Measurements from ENCODE around the gene RPL28. TPM values are rescaled to one million over a fixed set of nuclear protein-coding genes. Genes with fewer than 3 reads are reported as not detected.

The RPL28 gene
- total RNA-seq, 2 experiments from 2014 or later = 2,751 to 4,078 TPM

DNA sequence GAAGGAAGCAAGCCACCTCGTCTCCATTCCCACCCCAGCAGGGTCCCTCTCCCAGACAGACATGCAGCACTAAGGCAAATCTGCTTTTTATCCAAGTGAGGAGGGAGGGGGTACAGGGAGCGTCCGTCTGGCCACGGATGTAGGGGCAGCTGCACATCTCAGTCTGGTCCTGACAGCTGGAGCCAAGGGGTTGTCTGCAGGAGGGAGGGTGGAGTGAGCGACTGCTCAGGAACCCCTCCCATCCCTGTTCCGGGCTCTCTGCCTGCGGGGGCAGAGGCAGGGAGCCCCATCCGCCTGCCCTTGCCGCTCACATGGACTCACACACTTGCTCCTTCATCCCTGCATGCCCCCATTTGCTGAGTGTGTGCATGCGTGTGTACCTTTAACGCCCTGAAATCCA lies 6.6 kb upstream of the RPL28 start:
- DNase-seq (no peak), ATAC-seq (no peak)
- intact Hi-C loops (cut with DNase I, micrococcal nuclease) = no loop called here
- CTCF ChIA-PET = no interaction called here
- POLR2A ChIA-PET = no interaction called here
- Mint-ChIP-seq H3K4me1 (peaks cover 15% of the 10 kb centered on the region), H3K27ac (no peak overlapping the region), H3K9me3 (ENCODE audit: low read depth) (no peaks in the 10 kb centered on the region), H3K36me3 (ENCODE audit: low read depth) (peaks cover 14% of the 10 kb centered on the region), H3K27me3 (peaks cover 2% of the 10 kb centered on the region), H3K4me3 (no peak overlapping the region)

DNA sequence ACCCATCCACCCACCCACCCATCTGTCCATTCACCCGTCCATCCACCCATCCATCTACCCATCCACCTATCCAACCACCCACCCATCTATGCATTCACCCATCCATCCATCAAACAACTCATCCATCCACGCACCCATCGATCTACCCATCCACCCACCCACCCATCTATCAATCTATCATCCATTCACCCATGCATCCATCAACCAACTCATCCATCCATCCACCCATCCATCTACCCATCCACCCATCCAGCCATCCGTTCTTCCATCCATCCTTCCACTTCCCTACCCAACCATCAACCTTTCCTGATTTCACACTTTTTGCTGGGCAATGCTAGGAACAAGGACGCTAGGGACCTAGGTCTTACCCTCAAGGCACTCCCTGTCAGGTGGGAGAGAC lies 3.7 kb upstream of the RPL28 start:
- H3K4me3 Mint-ChIP-seq = peak overlapping the region; percentile 85
- H3K27ac Mint-ChIP-seq = no peak overlapping the region
- POLR2A ChIA-PET = no interaction called here
- intact Hi-C loops (cut with DNase I, micrococcal nuclease) = loop anchor here in 1 of 2 experiments (10.0 kb wide), 1 partner anchor 743 kb away; the partner anchor contains the start of gene ZNF787
- ATAC-seq (no peak), DNase-seq (no peak)
- no peaks in the 10 kb centered on the region for H3K9me3 Mint-ChIP-seq (ENCODE audit: low read depth)
- H3K27me3 Mint-ChIP-seq = no peaks in the 10 kb centered on the region
- peaks cover 22% of the 10 kb centered on the region for H3K4me1 Mint-ChIP-seq
- peaks cover 28% of the 10 kb centered on the region for H3K36me3 Mint-ChIP-seq (ENCODE audit: low read depth)
- CTCF ChIA-PET = no interaction called here

- no peaks in the 10 kb centered on the region for H3K27me3 Mint-ChIP-seq
These were observed 3.1 kb upstream of the RPL28 start for GRCh38 chr19:55382522-55383054.

DNA sequence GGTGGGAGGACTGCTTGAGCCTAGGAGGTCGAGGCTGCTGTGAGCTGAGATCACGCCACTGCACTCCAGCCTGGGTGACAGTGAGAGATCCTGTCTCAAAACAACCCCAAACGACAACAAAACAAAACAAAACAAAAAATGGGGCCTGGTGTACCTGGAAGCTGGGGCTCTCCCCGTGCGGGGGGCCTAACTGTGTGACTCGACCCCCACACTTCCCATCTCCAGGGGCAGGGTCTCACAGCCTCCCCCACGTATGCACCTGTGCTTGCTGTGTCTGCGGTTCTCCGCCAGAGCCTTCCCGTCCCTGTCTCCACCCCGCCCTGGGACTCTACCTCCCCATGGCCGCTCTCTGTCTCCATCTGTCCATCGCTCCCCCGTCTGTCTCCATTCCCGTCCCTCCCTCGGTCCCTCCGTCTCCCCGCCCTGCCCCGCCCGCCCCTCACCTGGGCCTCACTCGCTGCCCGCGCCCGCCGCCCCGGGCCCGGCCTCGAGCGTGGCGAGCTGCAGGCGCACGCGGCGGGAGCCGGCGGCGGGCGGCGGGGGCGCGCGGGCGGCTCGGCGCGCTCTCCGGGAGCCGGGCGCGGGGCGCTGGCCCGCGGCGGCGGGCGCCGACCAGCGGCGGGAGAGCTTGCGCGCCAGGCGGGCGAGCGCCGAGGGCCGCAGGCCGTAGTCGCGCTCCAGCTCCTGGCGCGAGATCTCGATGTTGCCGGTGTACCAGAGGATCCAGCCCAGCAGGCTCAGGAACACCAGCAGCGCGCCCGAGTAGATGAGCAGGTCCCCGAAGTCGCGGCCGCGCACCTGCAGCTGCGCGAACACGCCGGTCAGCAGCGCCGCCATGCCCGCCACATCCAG lies 2.2 kb upstream of the RPL28 start:
- ChIA-PET POLR2A (interaction anchor here (0.8 to 3.1 kb wide), 8 partner anchors 10 to 271 kb away, joined by 3 to 19 read pairs (median 4); partner anchors contain the start of genes ISOC2, KMT5C, PPP6R1 and U2AF2), CTCF (interaction anchor here (0.6 to 1.7 kb wide), 6 partner anchors 22 to 271 kb away, joined by 3 to 10 read pairs (median 4); partner anchors contain the start of gene KMT5C)
- H3K9me3 Mint-ChIP-seq (ENCODE audit: low read depth) = no peaks in the 10 kb centered on the region
- peaks cover 35% of the 10 kb centered on the region for H3K4me1 Mint-ChIP-seq
- no peaks in the 10 kb centered on the region for H3K27me3 Mint-ChIP-seq
- DNase-seq (peak; percentile 79), ATAC-seq (peak; percentile 4)
- H3K4me3 Mint-ChIP-seq = peak overlapping the region; percentile 85
- peak overlapping the region; percentile 94 for H3K27ac Mint-ChIP-seq
- intact Hi-C loops (cut with DNase I, micrococcal nuclease) = loop anchor here (1.0 to 10.0 kb wide), 6 partner anchors 120 to 1193 kb away; partner anchors contain the start of genes PPP1R12C (in 1 of the 2), TSEN34 (in 1 of the 2) and ZNF787 (in 1 of the 2)
- H3K36me3 Mint-ChIP-seq (ENCODE audit: low read depth) = peaks cover 43% of the 10 kb centered on the region

More at GRCh38 chr19:55382522-55383054, 3.1 kb upstream of the RPL28 start:
- intact Hi-C loops (cut with DNase I, micrococcal nuclease) = loop anchor here in 1 of 2 experiments (1.0 to 10.0 kb wide), 2 partner anchors 121 to 742 kb away; partner anchors contain the start of gene ZNF787
- H3K9me3 Mint-ChIP-seq (ENCODE audit: low read depth) = no peaks in the 10 kb centered on the region
- H3K4me1 Mint-ChIP-seq = peaks cover 27% of the 10 kb centered on the region
- POLR2A ChIA-PET = interaction anchor here (1.0 to 3.1 kb wide), 2 partner anchors 14 to 25 kb away, joined by 3 to 19 read pairs; partner anchors contain the start of gene UBE2S
- H3K36me3 Mint-ChIP-seq (ENCODE audit: low read depth) = peaks cover 34% of the 10 kb centered on the region
- DNase-seq (no peak), ATAC-seq (no peak)
- H3K27ac Mint-ChIP-seq = peak overlapping the region; percentile 94
- CTCF ChIA-PET = interaction anchor here (0.6 to 0.9 kb wide), 2 partner anchors 81 to 106 kb away, joined by 3 to 4 read pairs; no protein-coding TSS in a partner anchor
- H3K4me3 Mint-ChIP-seq = peak overlapping the region; percentile 85

GRCh38 chr19:55384131-55384919 lies 1.4 kb upstream of the RPL28 start, which contains the start of gene TMEM238:
Gene TMEM238, minus strand, starts transcription at chr19:55384292. Its CDS starts 33 bp downstream, at chr19:55384259.
- peak; percentile 67 for DNase-seq
- POLR2A ChIA-PET = interaction anchor here (0.8 to 3.1 kb wide), 8 partner anchors 9 to 270 kb away, joined by 3 to 19 read pairs (median 4); partner anchors contain the start of genes ISOC2, KMT5C, PPP6R1 and U2AF2
- ATAC-seq = no peak
- H3K27me3 Mint-ChIP-seq = no peaks in the 10 kb centered on the region
- intact Hi-C loops (cut with DNase I, micrococcal nuclease) = loop anchor here (1.0 to 10.0 kb wide), 5 partner anchors 130 to 1194 kb away; partner anchors contain the start of genes PPP1R12C (in 1 of the 2), TSEN34 (in 1 of the 2) and ZNF787 (in 1 of the 2)
- CTCF ChIA-PET = interaction anchor here (0.6 to 1.7 kb wide), 9 partner anchors 13 to 270 kb away, joined by 3 to 10 read pairs (median 3); partner anchors contain the start of gene KMT5C
- peaks cover 51% of the 10 kb centered on the region for H3K36me3 Mint-ChIP-seq (ENCODE audit: low read depth)
- H3K4me3 Mint-ChIP-seq = peak within 1 kb of the TSS; percentile 89
- H3K27ac Mint-ChIP-seq = peak within 1 kb of the TSS; percentile 98
- peaks cover 42% of the 10 kb centered on the region for H3K4me1 Mint-ChIP-seq
- H3K9me3 Mint-ChIP-seq (ENCODE audit: low read depth) = no peaks in the 10 kb centered on the region

- peak; percentile 98 for DNase-seq
- peak overlapping the region; percentile 89 for H3K4me3 Mint-ChIP-seq
- peaks cover 50% of the 10 kb centered on the region for H3K4me1 Mint-ChIP-seq
- ATAC-seq = peak; percentile 86
- peaks cover 56% of the 10 kb centered on the region for H3K36me3 Mint-ChIP-seq (ENCODE audit: low read depth)
- POLR2A ChIA-PET = interaction anchor here (1.0 to 3.1 kb wide), 4 partner anchors 22 to 130 kb away, joined by 3 to 19 read pairs (median 8); partner anchors contain the start of genes KMT5C, PPP6R1 and UBE2S
- no peaks in the 10 kb centered on the region for H3K9me3 Mint-ChIP-seq (ENCODE audit: low read depth)
- intact Hi-C loops (cut with DNase I, micrococcal nuclease) = loop anchor here (1.0 to 10.0 kb wide), 19 partner anchors 23 to 1194 kb away; partner anchors contain the start of genes KMT5C (in 2 of the 2), EPN1 (in 1 of the 2), FIZ1 (in 1 of the 2) and HSPBP1 (in 1 of the 2)
- CTCF ChIA-PET = interaction anchor here (0.6 to 1.7 kb wide), 8 partner anchors 13 to 269 kb away, joined by 3 to 10 read pairs (median 4); partner anchors contain the start of gene KMT5C
- no peaks in the 10 kb centered on the region for H3K27me3 Mint-ChIP-seq
- H3K27ac Mint-ChIP-seq = peak overlapping the region; percentile 98
These were observed 610 bp upstream of the RPL28 start for GRCh38 chr19:55384920-55385723.

GRCh38 chr19:55386493-55386971 lies 800 bp downstream of the RPL28 start:
- H3K27ac Mint-ChIP-seq = peak overlapping the region; percentile 98
- DNase-seq (peak; percentile 59), ATAC-seq (no peak)
- intact Hi-C loops (cut with DNase I, micrococcal nuclease) = loop anchor here (5.0 to 10.0 kb wide), 2 partner anchors 84 to 738 kb away; partner anchors contain the start of gene ZNF787 (in 1 of the 2)
- H3K9me3 Mint-ChIP-seq (ENCODE audit: low read depth) = no peaks in the 10 kb centered on the region
- H3K4me3 Mint-ChIP-seq = peak overlapping the region; percentile 89
- POLR2A ChIA-PET = interaction anchor here (0.6 to 0.7 kb wide), 3 partner anchors 48 to 213 kb away, joined by 3 read pairs; partner anchors contain the start of gene ZNF524
- peaks cover 59% of the 10 kb centered on the region for H3K36me3 Mint-ChIP-seq (ENCODE audit: low read depth)
- CTCF ChIA-PET = interaction anchor here (1.1 kb wide), 1 partner anchor 132 kb away, joined by 3 read pairs; no protein-coding TSS in a partner anchor
- H3K4me1 Mint-ChIP-seq = peaks cover 49% of the 10 kb centered on the region
- no peaks in the 10 kb centered on the region for H3K27me3 Mint-ChIP-seq

- Mint-ChIP-seq H3K4me3 (peak overlapping the region; percentile 89), H3K36me3 (ENCODE audit: low read depth) (peaks cover 50% of the 10 kb centered on the region), H3K27me3 (no peaks in the 10 kb centered on the region), H3K4me1 (peaks cover 39% of the 10 kb centered on the region), H3K27ac (peak overlapping the region; percentile 98), H3K9me3 (ENCODE audit: low read depth) (no peaks in the 10 kb centered on the region)
- POLR2A ChIA-PET = interaction anchor here (0.6 to 4.0 kb wide), 3 partner anchors 18 to 322 kb away, joined by 3 to 41 read pairs (median 4); partner anchors contain the start of gene UBE2S
- no peak for DNase-seq
- intact Hi-C loops (cut with DNase I, micrococcal nuclease) = loop anchor here (5.0 to 10.0 kb wide), 2 partner anchors 86 to 737 kb away; partner anchors contain the start of gene ZNF787 (in 1 of the 2)
- CTCF ChIA-PET = no interaction called here
- no peak for ATAC-seq
These were observed 2.2 kb downstream of the RPL28 start for GRCh38 chr19:55387736-55388497.

All from activated CD4-positive, alpha-beta T cell treated with anti-CD3 and anti-CD28 coated beads for 36 hours (primary cell).